H1 (cell line): ENCODE results near the gene PSME3.

Experiments used
- CTCF ChIP-seq, 3 experiments: IDR thresholded peaks; 1 replicate in 2 of 3; 2 replicates in 1 of 3; pipeline versions ENCODE4 v1.5.1 to v1.6.1; 2011; ENCODE audit warnings: low read length in 3 of 3, mild to moderate bottlenecking in 3 of 3, inconsistent platforms in 2 of 3, low read depth in 1 of 3, moderate library complexity in 1 of 3; ENCODE audit not compliant: insufficient read depth in 1 of 3; ENCODE audit errors: control extremely low read depth in 1 of 3
- EP300 ChIP-seq, 2 experiments: IDR thresholded peaks; 1 replicate in 1 of 2; 2 replicates in 1 of 2; pipeline ENCODE4 v1.6.1; 2011 to 2012; ENCODE audit warnings: low read depth in 2 of 2, low read length in 2 of 2, mild to moderate bottlenecking in 2 of 2, borderline replicate concordance in 1 of 2, inconsistent platforms in 1 of 2, moderate library complexity in 1 of 2
- RNF2 ChIP-seq: fragments of 200-900, 300-1000 bp; sonication (generic); IDR thresholded peaks from 2 replicates; pipeline ENCODE4 v1.7.1; 2016; ENCODE audit warnings: borderline replicate concordance, low read depth, mild to moderate bottlenecking, antibody characterized with exemption, low read length; ENCODE audit not compliant: poor library complexity, severe bottlenecking; ENCODE audit errors: missing control alignments

- no peak for TF ChIP-seq CTCF (IDR thresholded peaks at IDR 0.05; ENCODE audit: control extremely low read depth in 1 of 3, insufficient read depth in 1 of 3, low read depth in 1 of 3, low read length in 3 of 3)
- TF ChIP-seq EP300 (IDR thresholded peaks at IDR 0.05; ENCODE audit: borderline replicate concordance in 1 of 2, low read depth in 2 of 2, low read length in 2 of 2), result no peak
- TF ChIP-seq RNF2, result no peak
These were observed 17.8 kb downstream of the PSME3 start, which contains the start of gene AOC3 for GRCh38 chr17:42850954-42851353.
